Measurements from ENCODE around the gene PRDM2. TPM values are rescaled to one million over a fixed set of nuclear protein-coding genes. Genes with fewer than 3 reads are reported as not detected.

PRDM2 gene
- total RNA-seq, 2 donors from 2014 or later = 29.3 to 30.0 TPM

GRCh38 chr1:13751458-13751871 is 51.5 kb downstream of the PRDM2 start:
- peaks cover 11% of the 10 kb centered on the region for H3K4me1 ChIP-seq
- intact Hi-C loops (cut with DNase I) = no loop called here
- no peak overlapping the region for H3K4me3 ChIP-seq
- no peaks in the 10 kb centered on the region for H3K9me3 ChIP-seq
- no peak for DNase-seq
- H3K9ac ChIP-seq (ENCODE audit: low read depth in 2 of 2, low read length in 2 of 2) = no peak overlapping the region
- H3K27ac ChIP-seq = no peak overlapping the region
- no peaks in the 10 kb centered on the region for H3K27me3 ChIP-seq
- H3K36me3 ChIP-seq = no peaks in the 10 kb centered on the region
- TF ChIP-seq, protein P1, sequence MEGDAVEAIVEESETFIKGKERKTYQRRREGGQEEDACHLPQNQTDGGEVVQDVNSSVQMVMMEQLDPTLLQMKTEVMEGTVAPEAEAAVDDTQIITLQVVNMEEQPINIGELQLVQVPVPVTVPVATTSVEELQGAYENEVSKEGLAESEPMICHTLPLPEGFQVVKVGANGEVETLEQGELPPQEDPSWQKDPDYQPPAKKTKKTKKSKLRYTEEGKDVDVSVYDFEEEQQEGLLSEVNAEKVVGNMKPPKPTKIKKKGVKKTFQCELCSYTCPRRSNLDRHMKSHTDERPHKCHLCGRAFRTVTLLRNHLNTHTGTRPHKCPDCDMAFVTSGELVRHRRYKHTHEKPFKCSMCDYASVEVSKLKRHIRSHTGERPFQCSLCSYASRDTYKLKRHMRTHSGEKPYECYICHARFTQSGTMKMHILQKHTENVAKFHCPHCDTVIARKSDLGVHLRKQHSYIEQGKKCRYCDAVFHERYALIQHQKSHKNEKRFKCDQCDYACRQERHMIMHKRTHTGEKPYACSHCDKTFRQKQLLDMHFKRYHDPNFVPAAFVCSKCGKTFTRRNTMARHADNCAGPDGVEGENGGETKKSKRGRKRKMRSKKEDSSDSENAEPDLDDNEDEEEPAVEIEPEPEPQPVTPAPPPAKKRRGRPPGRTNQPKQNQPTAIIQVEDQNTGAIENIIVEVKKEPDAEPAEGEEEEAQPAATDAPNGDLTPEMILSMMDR (IDR thresholded peaks at IDR 0.05) = no peak

GRCh38 chr1:13751985-13752384 is 52.0 kb downstream of the PRDM2 start:
- no peaks in the 10 kb centered on the region for H3K27me3 ChIP-seq
- no peaks in the 10 kb centered on the region for H3K9me3 ChIP-seq
- no peak for DNase-seq
- no peak overlapping the region for H3K27ac ChIP-seq
- H3K4me1 ChIP-seq = peaks cover 11% of the 10 kb centered on the region
- H3K9ac ChIP-seq (ENCODE audit: low read depth in 2 of 2, low read length in 2 of 2) = no peak overlapping the region
- H3K4me3 ChIP-seq = no peak overlapping the region
- H3K36me3 ChIP-seq = no peaks in the 10 kb centered on the region
- TF ChIP-seq, protein P1 (IDR thresholded peaks at IDR 0.05) = no peak
- intact Hi-C loops (cut with DNase I) = no loop called here

GRCh38 chr1:13752852-13753251 is 52.9 kb downstream of the PRDM2 start:
- Histone ChIP-seq H3K27ac (no peak overlapping the region), H3K36me3 (no peaks in the 10 kb centered on the region), H3K9ac (ENCODE audit: low read depth in 2 of 2, low read length in 2 of 2) (no peak overlapping the region), H3K9me3 (no peaks in the 10 kb centered on the region), H3K4me1 (peaks cover 11% of the 10 kb centered on the region), H3K4me3 (no peak overlapping the region), H3K27me3 (no peaks in the 10 kb centered on the region)
- no peak for DNase-seq
- TF ChIP-seq, protein P1 (IDR thresholded peaks at IDR 0.05) = no peak
- intact Hi-C loops (cut with DNase I) = no loop called here

GRCh38 chr1:13753636-13754402 is 53.8 kb downstream of the PRDM2 start:
- no peak overlapping the region for H3K27ac ChIP-seq
- intact Hi-C loops (cut with DNase I) = no loop called here
- H3K27me3 ChIP-seq = no peaks in the 10 kb centered on the region
- TF ChIP-seq, protein P1 (IDR thresholded peaks at IDR 0.05) = no peak
- DNase-seq = no peak
- H3K9ac ChIP-seq (ENCODE audit: low read depth in 2 of 2, low read length in 2 of 2) = no peak overlapping the region
- no peaks in the 10 kb centered on the region for H3K36me3 ChIP-seq
- no peaks in the 10 kb centered on the region for H3K9me3 ChIP-seq
- peaks cover 11% of the 10 kb centered on the region for H3K4me1 ChIP-seq
- H3K4me3 ChIP-seq = no peak overlapping the region

DNA sequence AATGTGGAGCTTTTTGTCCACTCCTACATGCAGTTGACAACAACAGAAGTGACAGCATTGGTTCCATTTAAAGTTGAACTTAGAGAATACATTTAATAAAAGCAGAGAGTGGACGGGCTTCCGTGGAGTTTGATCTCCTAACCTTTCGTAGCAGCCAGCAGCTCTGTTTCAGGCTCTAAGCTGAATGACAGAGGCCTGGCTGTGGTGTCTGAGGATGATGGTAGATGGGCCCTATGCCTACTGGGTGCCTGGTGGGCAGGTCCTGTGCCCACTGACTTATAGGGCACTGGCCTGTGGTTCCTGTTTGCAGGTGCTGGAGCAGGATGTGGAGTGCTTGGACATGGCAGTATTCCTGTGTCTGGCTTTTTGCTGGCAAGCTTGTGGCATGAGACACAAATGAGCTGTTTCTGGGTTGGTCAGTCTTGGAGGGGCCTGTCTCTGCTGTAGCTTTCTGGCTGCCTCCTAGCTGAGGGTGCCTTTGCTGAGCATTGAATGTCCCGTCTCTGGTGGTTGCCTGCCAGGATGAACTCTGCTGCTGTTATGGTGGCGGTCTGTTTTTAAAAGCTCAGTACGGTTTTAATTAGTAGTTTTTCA is 54.6 kb downstream of the PRDM2 start:
- no peak overlapping the region for H3K4me3 ChIP-seq
- H3K27me3 ChIP-seq = no peaks in the 10 kb centered on the region
- DNase-seq = no peak
- intact Hi-C loops (cut with DNase I) = no loop called here
- no peaks in the 10 kb centered on the region for H3K36me3 ChIP-seq
- H3K9ac ChIP-seq (ENCODE audit: low read depth in 2 of 2, low read length in 2 of 2) = no peak overlapping the region
- H3K27ac ChIP-seq = no peak overlapping the region
- no peaks in the 10 kb centered on the region for H3K9me3 ChIP-seq
- H3K4me1 ChIP-seq = peaks cover 11% of the 10 kb centered on the region
- TF ChIP-seq, protein P1 (IDR thresholded peaks at IDR 0.05) = no peak

Data from colonic mucosa (tissue), 4 donors.